ENCODE measurements around the gene ATL3. TPM values are rescaled to one million over a fixed set of nuclear protein-coding genes. Genes with fewer than 3 reads are reported as not detected.

The ATL3 gene
- total and polyA plus RNA-seq, 7 donors: 8.4 to 115 (median 97.8) TPM

GRCh38 chr11:63612181-63612580 is 59.0 kb downstream of the ATL3 start:
- peaks cover 0 to 45% (median 42%) of the 10 kb centered on the region in 4 donors for H3K4me1 ChIP-seq
- H3K9me3 ChIP-seq: no peaks in the 10 kb centered on the region
- H3K27me3 ChIP-seq: no peaks in the 10 kb centered on the region
- intact Hi-C loops (cut with DNase I): loop anchor here (5.0 kb wide), 2 partner anchors 35 to 120 kb away; partner anchors contain the start of gene PLAAT5
- no peaks in the 10 kb centered on the region for H3K36me3 ChIP-seq
- DNase-seq: no peak
- H3K27ac ChIP-seq: peak overlapping the region; percentile 24 to 85 (median 82)
- H3K4me3 ChIP-seq: no peak overlapping the region
- no peak for TF ChIP-seq CTCF (IDR thresholded peaks at IDR 0.05)
- TF ChIP-seq EP300 (IDR thresholded peaks at IDR 0.05): no peak

- Histone ChIP-seq H3K9me3 (no peaks in the 10 kb centered on the region), H3K36me3 (no peaks in the 10 kb centered on the region), H3K27me3 (no peaks in the 10 kb centered on the region), H3K27ac (peak overlapping the region; percentile 24 to 85 (median 82)), H3K4me3 (no peak overlapping the region), H3K4me1 (peaks cover 0 to 45% (median 42%) of the 10 kb centered on the region in 4 donors)
- DNase-seq: no peak
- intact Hi-C loops (cut with DNase I): loop anchor here (5.0 kb wide), 2 partner anchors 34 to 119 kb away; partner anchors contain the start of gene PLAAT5
- WGBS, 2 donors: 81 to 83% methylated on average over 1 of the region's 1 CpG
- TF ChIP-seq EP300 (IDR thresholded peaks at IDR 0.05) (no peak), CTCF (IDR thresholded peaks at IDR 0.05) (peak in 1 of 4 experiments; percentile 3), POLR2A (IDR thresholded peaks at IDR 0.05) (no peak), POLR2AphosphoS5 (IDR thresholded peaks at IDR 0.05) (no peak)
These were observed 59.8 kb downstream of the ATL3 start for GRCh38 chr11:63611395-63611747.

- peak overlapping the region; percentile 48 to 85 (median 82) for H3K27ac ChIP-seq
- 67 to 72% methylated on average over 14 of the region's 14 CpGs for WGBS, 2 donors
- intact Hi-C loops (cut with DNase I): loop anchor here (5.0 kb wide), 2 partner anchors 33 to 118 kb away; partner anchors contain the start of gene PLAAT5
- no peaks in the 10 kb centered on the region for H3K36me3 ChIP-seq
- H3K4me3 ChIP-seq: no peak overlapping the region
- peaks cover 0 to 45% (median 42%) of the 10 kb centered on the region in 4 donors for H3K4me1 ChIP-seq
- TF ChIP-seq POLR2A (IDR thresholded peaks at IDR 0.05) (no peak), CTCF (IDR thresholded peaks at IDR 0.05) (peak in 1 of 4 experiments; percentile 23), POLR2AphosphoS5 (IDR thresholded peaks at IDR 0.05) (no peak), EP300 (IDR thresholded peaks at IDR 0.05) (no peak)
- no peaks in the 10 kb centered on the region for H3K27me3 ChIP-seq
- peak; percentile 47 for DNase-seq
- no peaks in the 10 kb centered on the region for H3K9me3 ChIP-seq
These were observed 60.4 kb downstream of the ATL3 start for GRCh38 chr11:63610604-63611394.

- Histone ChIP-seq H3K27ac (peak overlapping the region; percentile 48 to 85 (median 70)), H3K27me3 (no peaks in the 10 kb centered on the region), H3K4me3 (no peak overlapping the region), H3K36me3 (no peaks in the 10 kb centered on the region), H3K9me3 (no peaks in the 10 kb centered on the region), H3K4me1 (peaks cover 0 to 45% (median 42%) of the 10 kb centered on the region in 4 donors)
- TF ChIP-seq POLR2A (IDR thresholded peaks at IDR 0.05) (no peak), EP300 (IDR thresholded peaks at IDR 0.05) (no peak), POLR2AphosphoS5 (IDR thresholded peaks at IDR 0.05) (no peak), CTCF (IDR thresholded peaks at IDR 0.05) (no peak)
- peak; percentile 47 for DNase-seq
- intact Hi-C loops (cut with DNase I): loop anchor here (5.0 kb wide), 2 partner anchors 33 to 118 kb away; partner anchors contain the start of gene PLAAT5
- WGBS, 2 donors: 92 to 94% methylated on average over 14 of the region's 14 CpGs
These were observed 61.1 kb downstream of the ATL3 start for GRCh38 chr11:63609971-63610580.
